Urothelium cell line (cell line): ENCODE results near the gene TMEM106A.
"Not testable (repeated sequence)": the region's sequence is repeated elsewhere in the genome, so short reads cannot be mapped to it uniquely, and the experiment has no call there.

Experiments
- DNase-seq: peaks from one replicate; pipeline ENCODE4 v3.0.0; 2011; ENCODE audit warnings: low spot score, mixed read lengths
- FAIRE-seq: peaks from 2 replicates; lab custom pipeline; 2011; peaks lifted over from hg19 to GRCh38; lab: Jason Lieb, UNC

TMEM106A gene

DNA sequence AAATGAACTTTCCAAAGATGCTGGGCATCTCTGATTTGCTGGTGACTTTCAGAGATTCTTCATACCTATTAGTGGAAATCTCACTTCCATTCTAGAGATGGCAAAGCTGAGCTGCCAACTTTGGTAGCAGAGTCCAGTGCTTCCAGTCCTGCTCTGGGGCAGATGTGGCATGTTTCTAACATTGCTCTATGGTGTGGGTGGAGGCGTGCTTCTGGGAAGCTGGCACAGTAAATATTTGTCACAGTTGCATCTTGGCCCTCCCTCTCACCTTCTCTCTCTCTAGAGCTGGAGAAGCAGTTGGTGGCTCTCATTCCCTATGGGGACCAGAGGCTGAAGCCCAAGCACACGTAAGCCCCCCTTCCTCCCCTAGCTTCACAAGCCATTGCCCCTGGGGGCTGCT lies 1.9 kb downstream of the TMEM106A start:
- no peak for DNase-seq
- no peak for FAIRE-seq

GRCh38 chr17:43215341-43215740 lies 3.7 kb downstream of the TMEM106A start:
- DNase-seq (no peak), FAIRE-seq (no peak)

- DNase-seq = no peak
- FAIRE-seq = no peak
Observed at GRCh38 chr17:43216369-43216761, 4.7 kb downstream of the TMEM106A start.

GRCh38 chr17:43216762-43217613 lies 5.3 kb downstream of the TMEM106A start:
- DNase-seq (no peak), FAIRE-seq (no peak)

GRCh38 chr17:43217614-43218087 lies 6.0 kb downstream of the TMEM106A start:
- DNase-seq (no peak), FAIRE-seq (no peak)

DNA sequence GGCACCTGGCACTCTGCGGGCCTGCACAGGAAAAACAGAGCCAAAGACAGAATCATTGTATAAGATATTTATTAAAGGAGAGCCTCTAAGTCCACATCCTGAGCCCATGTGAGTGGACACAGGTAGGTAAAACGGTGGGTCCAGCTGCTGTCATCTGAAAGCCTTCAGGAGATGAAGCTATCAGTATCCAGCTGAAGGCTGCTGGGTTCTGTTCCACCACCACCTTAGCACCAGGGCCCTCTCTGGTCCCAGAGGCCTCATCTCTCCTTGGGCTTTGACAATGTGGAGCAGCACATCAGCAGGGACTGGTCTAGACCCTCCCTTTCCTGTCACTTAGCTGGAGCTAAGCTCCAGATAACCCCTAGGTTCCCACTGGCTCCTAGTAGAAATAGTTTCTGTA lies 7.3 kb downstream of the TMEM106A start:
- DNase-seq = no peak
- FAIRE-seq = no peak

DNA sequence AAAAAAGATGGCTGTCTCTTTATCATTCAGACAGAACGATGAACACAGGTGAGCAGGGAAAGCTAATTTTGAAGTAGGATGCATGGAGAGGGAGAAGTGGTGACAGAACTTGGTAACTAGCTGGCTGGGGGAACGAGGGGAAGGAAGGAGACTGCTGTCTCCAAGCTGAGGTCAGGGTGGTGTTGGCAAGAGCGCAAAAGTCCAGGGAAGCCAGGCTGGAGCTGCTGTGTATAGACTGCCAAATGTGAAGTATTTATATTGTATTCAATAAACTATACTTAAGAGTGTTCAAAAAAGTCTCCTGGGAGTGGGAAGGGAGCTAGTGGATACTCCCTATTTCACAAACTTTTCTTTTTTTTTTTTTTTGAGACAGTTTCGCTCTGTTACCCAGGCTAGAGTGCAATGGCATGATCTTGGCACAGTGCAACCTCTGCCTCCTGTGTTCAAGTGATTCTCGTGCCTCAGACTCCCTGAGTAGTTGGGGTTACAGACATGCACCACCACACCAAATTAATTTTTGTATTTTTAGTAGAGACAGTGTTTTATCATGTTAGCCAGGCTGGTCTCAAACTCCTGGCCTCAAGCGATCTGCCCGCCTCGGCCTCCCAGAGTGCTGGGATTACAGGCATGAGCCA lies 8.2 kb downstream of the TMEM106A start:
- DNase-seq (no peak), FAIRE-seq (no peak)

- DNase-seq (no peak), FAIRE-seq (no peak)
Observed at GRCh38 chr17:43220511-43221125, 8.9 kb downstream of the TMEM106A start.

DNA sequence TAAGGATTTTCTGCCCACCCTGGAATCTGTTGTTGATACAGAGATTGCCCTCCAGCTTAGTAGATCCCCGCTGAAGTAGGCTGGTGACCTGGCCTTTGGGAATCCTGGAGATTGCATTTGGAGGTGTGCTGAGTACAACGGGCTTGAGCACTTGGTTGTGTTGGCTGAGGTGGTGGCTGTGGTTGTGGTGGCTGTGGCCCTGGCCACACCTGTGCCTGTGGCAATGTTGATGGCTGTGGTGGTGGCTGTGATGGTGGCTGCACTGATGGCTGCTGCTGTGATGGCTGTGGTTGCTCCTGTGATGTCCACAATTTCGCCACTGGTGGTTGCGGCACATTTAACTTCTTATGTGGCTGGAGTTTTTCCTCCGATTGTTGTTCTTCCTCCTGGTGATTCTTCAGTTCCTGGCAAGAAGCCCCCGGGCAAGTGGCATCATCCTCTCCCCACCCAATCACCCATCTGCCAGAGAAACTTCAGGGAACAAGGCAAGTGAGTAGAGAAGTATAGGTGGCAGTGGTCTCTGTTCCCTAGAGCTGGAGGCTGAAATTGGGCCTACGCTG lies 12.6 kb downstream of the TMEM106A start:
- DNase-seq = no peak
- no peak for FAIRE-seq

DNA sequence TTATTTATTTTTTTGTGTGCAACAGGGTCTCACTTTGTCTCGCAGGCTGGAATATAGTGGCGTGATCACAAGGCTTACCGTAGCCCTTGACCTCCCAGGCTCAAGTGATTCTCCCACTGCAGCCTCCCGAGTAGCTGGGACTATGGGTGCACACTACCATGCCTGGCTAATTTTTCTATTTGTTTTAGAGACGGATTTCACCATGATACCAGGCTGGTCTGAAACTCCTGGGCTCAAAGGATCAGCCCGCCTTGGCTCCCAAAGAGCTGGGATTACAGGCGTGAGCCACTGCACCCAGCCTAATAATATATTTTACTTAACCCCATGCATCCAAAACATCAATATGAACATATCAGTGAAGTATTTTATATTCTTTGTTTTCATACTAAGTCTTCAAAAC lies 14.7 kb downstream of the TMEM106A start:
- DNase-seq (no peak), FAIRE-seq (no peak)

- DNase-seq, FAIRE-seq: not testable (repeated sequence)
Observed at GRCh38 chr17:43228020-43228782, 16.5 kb downstream of the TMEM106A start, which contains the start of gene CCDC200. CCDC200 (minus strand) TSS chr17:43228623; CDS start chr17:43228554, 69 bp downstream.

DNA sequence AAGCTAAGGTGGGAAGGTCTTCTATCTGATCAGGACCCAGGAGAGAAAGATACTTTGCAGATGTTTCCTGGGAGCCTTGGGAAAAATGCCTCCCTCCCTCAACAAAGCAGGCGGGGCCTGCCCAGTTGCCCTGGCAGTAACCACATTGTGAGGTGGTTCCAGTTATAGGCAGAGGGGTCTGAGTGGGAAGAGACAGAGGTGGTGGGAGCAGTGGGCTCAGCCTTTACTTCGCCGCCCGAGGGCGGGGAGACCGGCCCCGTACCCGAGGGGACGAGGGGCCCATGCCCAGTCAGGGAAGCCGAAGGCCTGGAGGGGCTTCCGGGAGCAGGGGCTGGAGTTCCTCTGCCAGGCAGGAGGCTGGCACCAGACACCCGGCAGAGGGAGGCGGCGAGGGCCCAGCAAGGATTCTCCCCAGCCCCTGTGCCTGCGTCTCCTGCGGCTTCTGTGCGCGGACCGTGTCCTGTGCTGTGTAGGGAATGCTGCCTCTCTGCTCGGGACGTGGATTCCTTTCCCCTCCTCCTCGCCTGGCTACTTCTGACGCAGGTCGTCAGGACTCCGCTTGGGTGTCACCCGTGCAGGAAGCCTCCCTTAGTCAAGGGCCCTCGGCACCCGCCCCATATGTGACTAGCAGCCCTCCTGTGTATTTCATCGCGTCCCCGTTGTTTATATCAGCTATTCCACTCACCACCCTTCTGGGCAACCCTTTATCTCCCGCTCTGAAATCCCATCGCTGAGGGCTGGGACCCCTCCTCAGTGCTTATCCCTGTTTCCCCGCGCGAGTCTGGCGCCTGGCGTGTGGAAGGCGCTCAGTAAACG lies 19.7 kb downstream of the TMEM106A start:
- not testable (repeated sequence) for FAIRE-seq

GRCh38 chr17:43232021-43232699 lies 20.5 kb downstream of the TMEM106A start:
- not testable (repeated sequence) for FAIRE-seq, DNase-seq

More for the DNA sequence above, 19.7 kb downstream of the TMEM106A start:
- DNase-seq = not testable (repeated sequence)

GRCh38 chr17:43233263-43233662 lies 21.6 kb downstream of the TMEM106A start:
- not testable (repeated sequence) for FAIRE-seq, DNase-seq

DNA sequence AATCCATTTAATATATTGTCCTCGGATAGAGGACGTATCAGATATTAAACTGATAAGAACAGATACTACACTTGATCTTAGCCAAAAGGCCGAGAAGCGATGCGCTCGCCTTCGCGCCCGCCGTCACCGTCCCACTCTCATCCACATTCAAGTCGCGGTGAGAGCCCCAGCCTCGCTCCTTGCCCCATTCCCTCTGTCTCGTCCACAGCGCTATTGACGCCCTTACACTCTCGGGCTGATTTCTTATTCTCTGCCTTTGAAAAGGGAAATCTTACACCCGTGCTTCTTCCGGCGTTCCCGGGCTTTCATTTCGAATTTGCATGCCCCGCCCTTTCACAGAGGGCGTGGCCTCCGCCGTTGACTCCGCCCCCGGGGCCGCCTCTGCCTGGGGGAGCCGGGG lies 22.2 kb downstream of the TMEM106A start, which contains the start of gene RNU2-1:
Gene RNU2-1 (minus strand): TSS at position 101 of the 400 bp plus-strand sequence.
- DNase-seq, FAIRE-seq: not testable (repeated sequence)

DNA sequence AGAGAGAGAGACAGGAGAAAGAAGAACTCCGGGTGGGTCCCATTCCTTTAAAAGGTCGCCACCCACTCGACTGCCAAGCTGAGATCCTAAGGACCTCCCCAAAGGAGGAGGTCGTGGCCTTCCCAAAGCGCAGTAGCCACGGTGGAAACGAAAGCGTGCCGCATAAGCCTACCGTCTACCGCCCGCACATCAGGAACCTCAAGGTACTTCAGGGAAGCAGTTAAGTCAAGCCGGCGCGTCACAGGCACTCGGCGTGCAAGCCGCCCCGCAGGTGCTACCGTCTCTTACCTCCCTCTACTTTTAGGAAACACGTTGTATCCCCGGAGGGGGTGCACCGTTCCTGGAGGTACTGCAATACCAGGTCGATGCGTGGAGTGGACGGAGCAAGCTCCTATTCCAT lies 27.9 kb downstream of the TMEM106A start:
- DNase-seq, FAIRE-seq: not testable (repeated sequence)

DNA sequence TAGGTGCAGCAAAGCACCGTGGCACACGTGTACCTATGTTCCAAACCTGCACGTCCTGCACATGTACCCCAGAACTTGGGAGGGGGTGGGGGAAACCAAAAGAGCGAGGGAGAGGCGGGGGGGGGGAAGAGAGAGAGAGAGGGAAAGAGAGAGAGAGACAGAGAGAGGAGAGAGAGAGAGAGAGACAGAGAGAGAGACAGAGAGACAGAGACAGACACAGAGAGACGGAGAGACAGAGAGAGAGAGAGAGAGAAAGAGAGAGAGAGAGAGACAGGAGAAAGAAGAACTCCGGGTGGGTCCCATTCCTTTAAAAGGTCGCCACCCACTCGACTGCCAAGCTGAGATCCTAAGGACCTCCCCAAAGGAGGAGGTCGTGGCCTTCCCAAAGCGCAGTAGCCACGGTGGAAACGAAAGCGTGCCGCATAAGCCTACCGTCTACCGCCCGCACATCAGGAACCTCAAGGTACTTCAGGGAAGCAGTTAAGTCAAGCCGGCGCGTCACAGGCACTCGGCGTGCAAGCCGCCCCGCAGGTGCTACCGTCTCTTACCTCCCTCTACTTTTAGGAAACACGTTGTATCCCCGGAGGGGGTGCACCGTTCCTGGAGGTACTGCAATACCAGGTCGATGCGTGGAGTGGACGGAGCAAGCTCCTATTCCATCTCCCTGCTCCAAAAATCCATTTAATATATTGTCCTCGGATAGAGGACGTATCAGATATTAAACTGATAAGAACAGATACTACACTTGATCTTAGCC lies 29.1 kb downstream of the TMEM106A start:
- FAIRE-seq, DNase-seq: not testable (repeated sequence)

DNA sequence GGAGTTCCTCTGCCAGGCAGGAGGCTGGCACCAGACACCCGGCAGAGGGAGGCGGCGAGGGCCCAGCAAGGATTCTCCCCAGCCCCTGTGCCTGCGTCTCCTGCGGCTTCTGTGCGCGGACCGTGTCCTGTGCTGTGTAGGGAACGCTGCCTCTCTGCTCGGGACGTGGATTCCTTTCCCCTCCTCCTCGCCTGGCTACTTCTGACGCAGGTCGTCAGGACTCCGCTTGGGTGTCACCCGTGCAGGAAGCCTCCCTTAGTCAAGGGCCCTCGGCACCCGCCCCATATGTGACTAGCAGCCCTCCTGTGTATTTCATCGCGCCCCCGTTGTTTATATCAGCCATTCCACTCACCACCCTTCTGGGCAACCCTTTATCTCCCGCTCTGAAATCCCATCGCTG lies 34.8 kb downstream of the TMEM106A start:
- FAIRE-seq, DNase-seq: not testable (repeated sequence)
